Forelimb muscle (tissue), 1 donor: ENCODE measurements around the gene CHADL. TPM values are rescaled to one million over a fixed set of nuclear protein-coding genes. Genes with fewer than 3 reads are reported as not detected.
A peak's percentile ranks its signal among the peaks of the same experiment; 100 is the strongest.
"Not testable (repeated sequence)": the region's sequence is repeated elsewhere in the genome, so short reads cannot be mapped to it uniquely, and the experiment has no call there.

Source experiments
- DNase-seq: peaks from one replicate; pipeline ENCODE4 v3.0.0-alpha.2; 2013; ENCODE audit warnings: low read depth
- polyA plus RNA-seq: library from polyadenylated mRNA; unstranded; fragments of 120-200 nt; gene quantifications from one replicate; pipeline ENCODE4 v1.2.1, GENCODE V29; 2013; ENCODE audit not compliant: insufficient read length

CHADL gene
- 4.5 TPM for polyA plus RNA-seq

GRCh38 chr22:41240377-41241132 is at the start of gene CHADL:
CHADL (minus strand) TSS chr22:41240931; CDS start chr22:41240881, 50 bp downstream.
- DNase-seq, result no peak

GRCh38 chr22:41289671-41290070 is 48.9 kb upstream of the CHADL start:
- DNase-seq, result no peak

GRCh38 chr22:41288245-41288946 is 47.7 kb upstream of the CHADL start:
- no peak for DNase-seq

- no peak for DNase-seq
These were observed 45.9 kb upstream of the CHADL start for GRCh38 chr22:41286639-41287091.

GRCh38 chr22:41285820-41286638 is 45.3 kb upstream of the CHADL start, which contains the start of gene RANGAP1:
RANGAP1 (minus strand) TSS chr22:41286187; CDS start chr22:41281044, 5,143 bp downstream.
- DNase-seq, result peak; percentile 97

GRCh38 chr22:41285441-41285819 is 44.7 kb upstream of the CHADL start:
- no peak for DNase-seq

- DNase-seq, result no peak
These were observed 43.7 kb upstream of the CHADL start for GRCh38 chr22:41284465-41284864.

GRCh38 chr22:41280854-41281253 is 40.1 kb upstream of the CHADL start:
- DNase-seq, result no peak

- DNase-seq, result no peak
These were observed 39.3 kb upstream of the CHADL start for GRCh38 chr22:41280065-41280464.

- no peak for DNase-seq
These were observed 34.1 kb upstream of the CHADL start for GRCh38 chr22:41274856-41275255.

GRCh38 chr22:41273128-41273527 is 32.4 kb upstream of the CHADL start:
- no peak for DNase-seq

GRCh38 chr22:41271787-41272186 is 31.1 kb upstream of the CHADL start:
- DNase-seq, result no peak

- no peak for DNase-seq
These were observed 27.2 kb upstream of the CHADL start for GRCh38 chr22:41267958-41268357.

- DNase-seq, result no peak
These were observed 23.7 kb upstream of the CHADL start for GRCh38 chr22:41264408-41264941.

- no peak for DNase-seq
These were observed 23.0 kb upstream of the CHADL start for GRCh38 chr22:41263704-41264103.

GRCh38 chr22:41262250-41262765 is 21.6 kb upstream of the CHADL start:
- no peak for DNase-seq

GRCh38 chr22:41261541-41262249 is 21.0 kb upstream of the CHADL start:
- DNase-seq, result no peak

GRCh38 chr22:41260871-41261270 is 20.1 kb upstream of the CHADL start:
- no peak for DNase-seq

GRCh38 chr22:41259756-41260155 is 19.0 kb upstream of the CHADL start:
- DNase-seq, result not testable (repeated sequence)

- no peak for DNase-seq
These were observed 17.0 kb upstream of the CHADL start for GRCh38 chr22:41257696-41258095.
